ENCODE measurements around the gene TICRR.

Gene TICRR

GRCh38 chr15:89667706-89667960 lies 92.4 kb downstream of the TICRR start:
- Histone ChIP-seq H3F3A (ENCODE audit: insufficient read depth, low read length) (no peaks in the 10 kb centered on the region), H3K4me3 (ENCODE audit: low read length) (no peak overlapping the region), H3K27me3 (replicated peaks; ENCODE audit: insufficient read depth, low read length) (peaks cover 5% of the 10 kb centered on the region; the same call in 1 of the 2 replicates), H3K79me2 (ENCODE audit: low read length) (no peaks in the 10 kb centered on the region), H3K36me3 (replicated peaks; ENCODE audit: insufficient read depth, low read length) (no peaks in the 10 kb centered on the region), H4K20me1 (ENCODE audit: insufficient read depth, low read length) (no peaks in the 10 kb centered on the region), H3K9me3 (replicated peaks; ENCODE audit: insufficient read depth, low read length) (no peaks in the 10 kb centered on the region), H2AFZ (ENCODE audit: low read length) (no peak overlapping the region), H3K9me2 (replicated peaks; ENCODE audit: insufficient read depth, low read length) (no peaks in the 10 kb centered on the region), H3K9ac (ENCODE audit: low read length) (no peak overlapping the region), H3K4me1 (ENCODE audit: low read length) (no peaks in the 10 kb centered on the region), H3K27ac (ENCODE audit: low read length) (no peak overlapping the region), H3K4me2 (ENCODE audit: low read depth, low read length) (no peak overlapping the region)
- TF ChIP-seq CTCF (IDR thresholded peaks at IDR 0.05; ENCODE audit: low read length) (no peak), EZH2phosphoT487 (IDR thresholded peaks at IDR 0.05; ENCODE audit: low read length) (no peak), EZH2 (optimal IDR thresholded peaks at IDR 0.05; ENCODE audit: low read depth, low read length) (no peak)
- no peak for DNase-seq

DNA sequence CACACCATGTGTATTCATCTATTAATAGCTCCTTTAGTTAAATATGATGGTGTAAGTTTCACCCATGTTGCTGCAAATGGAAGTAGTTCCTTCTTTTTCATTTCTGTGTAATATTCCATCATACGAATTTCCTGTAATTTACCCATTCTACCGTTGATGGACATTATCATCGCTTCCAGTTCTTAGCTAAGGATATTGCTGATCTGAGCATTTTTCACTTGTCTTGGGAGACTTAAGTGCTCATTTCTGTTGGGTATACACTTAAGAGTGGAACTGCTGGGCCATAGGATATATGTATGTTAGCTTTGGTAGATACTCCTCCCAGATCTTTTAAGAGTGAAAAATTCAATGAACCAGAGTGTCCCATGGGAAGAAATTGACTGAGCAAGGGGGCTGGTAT lies 92.9 kb downstream of the TICRR start:
- Histone ChIP-seq H3K4me2 (ENCODE audit: low read depth, low read length) (no peak overlapping the region), H3K36me3 (replicated peaks; ENCODE audit: insufficient read depth, low read length) (no peaks in the 10 kb centered on the region), H3K9ac (ENCODE audit: low read length) (no peak overlapping the region), H3K4me3 (ENCODE audit: low read length) (no peak overlapping the region), H3K27ac (ENCODE audit: low read length) (no peak overlapping the region), H4K20me1 (ENCODE audit: insufficient read depth, low read length) (no peaks in the 10 kb centered on the region), H3K4me1 (ENCODE audit: low read length) (no peaks in the 10 kb centered on the region), H3F3A (ENCODE audit: insufficient read depth, low read length) (no peaks in the 10 kb centered on the region), H3K79me2 (ENCODE audit: low read length) (no peaks in the 10 kb centered on the region), H3K9me2 (replicated peaks; ENCODE audit: insufficient read depth, low read length) (no peaks in the 10 kb centered on the region), H2AFZ (ENCODE audit: low read length) (no peak overlapping the region), H3K27me3 (replicated peaks; ENCODE audit: insufficient read depth, low read length) (peaks cover 5% of the 10 kb centered on the region; the same call in 1 of the 2 replicates), H3K9me3 (replicated peaks; ENCODE audit: insufficient read depth, low read length) (no peaks in the 10 kb centered on the region)
- no peak for TF ChIP-seq EZH2 (optimal IDR thresholded peaks at IDR 0.05; ENCODE audit: low read depth, low read length)
- TF ChIP-seq EZH2phosphoT487 (IDR thresholded peaks at IDR 0.05; ENCODE audit: low read length) = no peak
- no peak for TF ChIP-seq CTCF (IDR thresholded peaks at IDR 0.05; ENCODE audit: low read length)
- no peak for DNase-seq

GRCh38 chr15:89669309-89669865 lies 94.1 kb downstream of the TICRR start:
- Histone ChIP-seq H3K4me2 (ENCODE audit: low read depth, low read length) (no peak overlapping the region), H3K36me3 (replicated peaks; ENCODE audit: insufficient read depth, low read length) (no peaks in the 10 kb centered on the region), H3K4me1 (ENCODE audit: low read length) (no peaks in the 10 kb centered on the region), H3K27ac (ENCODE audit: low read length) (no peak overlapping the region), H3K4me3 (ENCODE audit: low read length) (no peak overlapping the region), H4K20me1 (ENCODE audit: insufficient read depth, low read length) (no peaks in the 10 kb centered on the region), H3K9me3 (replicated peaks; ENCODE audit: insufficient read depth, low read length) (no peaks in the 10 kb centered on the region), H3F3A (ENCODE audit: insufficient read depth, low read length) (no peaks in the 10 kb centered on the region), H3K9ac (ENCODE audit: low read length) (no peak overlapping the region), H3K9me2 (replicated peaks; ENCODE audit: insufficient read depth, low read length) (no peaks in the 10 kb centered on the region), H3K27me3 (replicated peaks; ENCODE audit: insufficient read depth, low read length) (peaks cover 5% of the 10 kb centered on the region; the same call in 1 of the 2 replicates), H2AFZ (ENCODE audit: low read length) (no peak overlapping the region), H3K79me2 (ENCODE audit: low read length) (no peaks in the 10 kb centered on the region)
- no peak for TF ChIP-seq EZH2phosphoT487 (IDR thresholded peaks at IDR 0.05; ENCODE audit: low read length)
- no peak for TF ChIP-seq EZH2 (optimal IDR thresholded peaks at IDR 0.05; ENCODE audit: low read depth, low read length)
- no peak for TF ChIP-seq CTCF (IDR thresholded peaks at IDR 0.05; ENCODE audit: low read length)
- DNase-seq = no peak
